ENCODE data around the gene TNN. TPM values are rescaled to one million over a fixed set of nuclear protein-coding genes. Genes with fewer than 3 reads are reported as not detected.

The TNN gene
- total RNA-seq, 1 experiment from 2014 or later = not detected

GRCh38 chr1:175154629-175155472, 87.2 kb downstream of the TNN start:
- CTCF ChIA-PET = interaction anchor here (0.6 to 3.0 kb wide), 11 partner anchors 9 to 325 kb away, joined by 3 to 37 read pairs (median 4); no protein-coding TSS in a partner anchor
- H3K27me3 ChIP-seq (replicated peaks; ENCODE audit: control insufficient read depth, insufficient read depth, low read length) = no peaks in the 10 kb centered on the region
- POLR2A ChIA-PET = interaction anchor here (0.5 kb wide), 1 partner anchor 155 kb away, joined by 3 read pairs; the partner anchor contains the start of gene CACYBP
- peak; percentile 70 to 77 for DNase-seq
- no peaks in the 10 kb centered on the region for H3K36me3 ChIP-seq (ENCODE audit: control insufficient read depth, insufficient read depth, low read length)
- H3K4me1 Mint-ChIP-seq (ENCODE audit: low read depth, unreplicated experiment) = peaks cover 8% of the 10 kb centered on the region
- H3K4me3 ChIP-seq (ENCODE audit: low read depth, low read length) = no peak overlapping the region
- no peak overlapping the region for H3K27ac Mint-ChIP-seq (ENCODE audit: unreplicated experiment)
- H3K4me1 ChIP-seq = no peaks in the 10 kb centered on the region; the same call in 1 of the 2 replicates
- H3K36me3 Mint-ChIP-seq (ENCODE audit: insufficient read depth, unreplicated experiment) = no peaks in the 10 kb centered on the region
- TF ChIP-seq CTCF (IDR thresholded peaks at IDR 0.05; ENCODE audit: insufficient read depth in 1 of 2, low read depth in 1 of 2, low read length in 1 of 2, severe bottlenecking in 1 of 2, unreplicated experiment in 1 of 2) = peak; percentile 91 to 93
- intact Hi-C loops (cut with micrococcal nuclease; ENCODE audit: unreplicated experiment) = loop anchor here (1.0 to 5.0 kb wide), 8 partner anchors 37 to 1312 kb away; partner anchors contain the start of gene KIAA0040
- H3K4me3 Mint-ChIP-seq (ENCODE audit: unreplicated experiment) = no peak overlapping the region
- H3K9me3 ChIP-seq = no peaks in the 10 kb centered on the region
- BruUV-seq (replicated peaks) = no TSS peak
- H3K27me3 Mint-ChIP-seq (ENCODE audit: insufficient read depth, unreplicated experiment) = peaks cover 6% of the 10 kb centered on the region
- H3K9me3 Mint-ChIP-seq (ENCODE audit: unreplicated experiment) = no peaks in the 10 kb centered on the region

GRCh38 chr1:175155473-175155856, 87.8 kb downstream of the TNN start:
- Histone ChIP-seq H3K27me3 (replicated peaks; ENCODE audit: control insufficient read depth, insufficient read depth, low read length) (no peaks in the 10 kb centered on the region), H3K9me3 (no peaks in the 10 kb centered on the region), H3K4me1 (no peaks in the 10 kb centered on the region; the same call in 1 of the 2 replicates), H3K36me3 (ENCODE audit: control insufficient read depth, insufficient read depth, low read length) (peaks cover under 1% of the 10 kb centered on the region; the same call in 1 of the 2 replicates), H3K4me3 (ENCODE audit: low read depth, low read length) (no peak overlapping the region)
- no peak for DNase-seq
- no peak for TF ChIP-seq CTCF (IDR thresholded peaks at IDR 0.05; ENCODE audit: insufficient read depth in 1 of 2, low read depth in 1 of 2, low read length in 1 of 2, severe bottlenecking in 1 of 2, unreplicated experiment in 1 of 2)
- Mint-ChIP-seq H3K4me1 (ENCODE audit: low read depth, unreplicated experiment) (peaks cover 8% of the 10 kb centered on the region), H3K36me3 (ENCODE audit: insufficient read depth, unreplicated experiment) (no peaks in the 10 kb centered on the region), H3K27ac (ENCODE audit: unreplicated experiment) (no peak overlapping the region), H3K27me3 (ENCODE audit: insufficient read depth, unreplicated experiment) (peaks cover 6% of the 10 kb centered on the region), H3K4me3 (ENCODE audit: unreplicated experiment) (no peak overlapping the region), H3K9me3 (ENCODE audit: unreplicated experiment) (no peaks in the 10 kb centered on the region)
- intact Hi-C loops (cut with micrococcal nuclease; ENCODE audit: unreplicated experiment) = loop anchor here (1.0 to 2.0 kb wide), 4 partner anchors 37 to 164 kb away; partner anchors contain the start of gene KIAA0040
- ChIA-PET POLR2A (interaction anchor here (0.5 kb wide), 1 partner anchor 156 kb away, joined by 3 read pairs; the partner anchor contains the start of gene CACYBP), CTCF (interaction anchor here (0.9 to 3.0 kb wide), 9 partner anchors 9 to 324 kb away, joined by 3 to 37 read pairs (median 4); no protein-coding TSS in a partner anchor)
- no TSS peak for BruUV-seq (replicated peaks)

- ChIA-PET CTCF (interaction anchor here (1.0 to 3.0 kb wide), 7 partner anchors 10 to 200 kb away, joined by 3 to 37 read pairs (median 5); no protein-coding TSS in a partner anchor), POLR2A (no interaction called here)
- Mint-ChIP-seq H3K4me3 (ENCODE audit: unreplicated experiment) (no peak overlapping the region), H3K27me3 (ENCODE audit: insufficient read depth, unreplicated experiment) (peaks cover 6% of the 10 kb centered on the region), H3K9me3 (ENCODE audit: unreplicated experiment) (no peaks in the 10 kb centered on the region), H3K36me3 (ENCODE audit: insufficient read depth, unreplicated experiment) (no peaks in the 10 kb centered on the region), H3K27ac (ENCODE audit: unreplicated experiment) (no peak overlapping the region), H3K4me1 (ENCODE audit: low read depth, unreplicated experiment) (peaks cover 8% of the 10 kb centered on the region)
- H3K4me1 ChIP-seq = no peaks in the 10 kb centered on the region; the same call in 1 of the 2 replicates
- H3K9me3 ChIP-seq = no peaks in the 10 kb centered on the region
- DNase-seq = no peak
- TF ChIP-seq CTCF (IDR thresholded peaks at IDR 0.05; ENCODE audit: insufficient read depth in 1 of 2, low read depth in 1 of 2, low read length in 1 of 2, severe bottlenecking in 1 of 2, unreplicated experiment in 1 of 2) = no peak
- no peaks in the 10 kb centered on the region for H3K27me3 ChIP-seq (replicated peaks; ENCODE audit: control insufficient read depth, insufficient read depth, low read length)
- intact Hi-C loops (cut with micrococcal nuclease; ENCODE audit: unreplicated experiment) = loop anchor here (1.0 to 2.0 kb wide), 4 partner anchors 36 to 163 kb away; partner anchors contain the start of gene KIAA0040
- BruUV-seq (replicated peaks) = no TSS peak
- H3K4me3 ChIP-seq (ENCODE audit: low read depth, low read length) = no peak overlapping the region
- H3K36me3 ChIP-seq (ENCODE audit: control insufficient read depth, insufficient read depth, low read length) = peaks cover 2% of the 10 kb centered on the region; the same call in 1 of the 2 replicates
Observed at GRCh38 chr1:175155936-175156335, 88.3 kb downstream of the TNN start.
